ENCODE measurements around the gene RNGTT.

Gene RNGTT

GRCh38 chr6:88588938-88589337, 374.5 kb downstream of the RNGTT start:
- no peaks in the 10 kb centered on the region for H3K27me3 ChIP-seq (ENCODE audit: control insufficient read depth, insufficient read depth, low read length)
- H3K36me3 ChIP-seq (ENCODE audit: control insufficient read depth, insufficient read depth, low read length): no peaks in the 10 kb centered on the region
- H3K9me3 ChIP-seq (ENCODE audit: control insufficient read depth, low read length): no peaks in the 10 kb centered on the region
- no peak for TF ChIP-seq CTCF (IDR thresholded peaks at IDR 0.05)
- no peaks in the 10 kb centered on the region for H3K79me2 ChIP-seq
- no peak overlapping the region for H3K27ac ChIP-seq
- H3K4me3 ChIP-seq (ENCODE audit: low read depth, low read length): no peak overlapping the region
- H3K4me1 ChIP-seq: no peaks in the 10 kb centered on the region
- no peak overlapping the region for H2AFZ ChIP-seq
- H3K9ac ChIP-seq: no peak overlapping the region
- no peak overlapping the region for H3K4me2 ChIP-seq (ENCODE audit: low read length)

DNA sequence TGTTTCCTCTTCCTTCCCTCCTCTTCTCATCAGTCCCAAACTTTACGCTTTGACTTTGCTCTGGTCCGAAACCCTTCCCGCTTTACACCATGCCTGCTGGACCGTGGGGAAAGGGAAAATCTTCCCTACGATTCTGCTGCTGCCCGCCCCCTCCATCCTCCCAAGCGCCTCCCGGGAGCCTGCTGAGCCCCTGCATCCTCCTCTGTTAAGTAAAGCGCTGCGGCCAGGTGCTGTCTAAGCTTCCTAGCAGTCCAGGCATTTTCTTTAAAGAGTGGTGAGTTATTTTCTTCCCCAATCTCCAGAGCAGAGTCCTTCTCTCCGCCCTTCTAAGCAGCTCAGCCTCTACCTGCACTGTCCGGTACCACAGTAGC, 376.3 kb downstream of the RNGTT start:
- Histone ChIP-seq H3K36me3 (ENCODE audit: control insufficient read depth, insufficient read depth, low read length) (no peaks in the 10 kb centered on the region), H3K79me2 (no peaks in the 10 kb centered on the region), H3K4me3 (ENCODE audit: low read depth, low read length) (no peak overlapping the region), H3K9me3 (ENCODE audit: control insufficient read depth, low read length) (no peaks in the 10 kb centered on the region), H3K4me2 (ENCODE audit: low read length) (no peak overlapping the region), H3K9ac (no peak overlapping the region), H3K27ac (no peak overlapping the region), H3K4me1 (no peaks in the 10 kb centered on the region), H2AFZ (no peak overlapping the region), H3K27me3 (ENCODE audit: control insufficient read depth, insufficient read depth, low read length) (no peaks in the 10 kb centered on the region)
- no peak for TF ChIP-seq CTCF (IDR thresholded peaks at IDR 0.05)

DNA sequence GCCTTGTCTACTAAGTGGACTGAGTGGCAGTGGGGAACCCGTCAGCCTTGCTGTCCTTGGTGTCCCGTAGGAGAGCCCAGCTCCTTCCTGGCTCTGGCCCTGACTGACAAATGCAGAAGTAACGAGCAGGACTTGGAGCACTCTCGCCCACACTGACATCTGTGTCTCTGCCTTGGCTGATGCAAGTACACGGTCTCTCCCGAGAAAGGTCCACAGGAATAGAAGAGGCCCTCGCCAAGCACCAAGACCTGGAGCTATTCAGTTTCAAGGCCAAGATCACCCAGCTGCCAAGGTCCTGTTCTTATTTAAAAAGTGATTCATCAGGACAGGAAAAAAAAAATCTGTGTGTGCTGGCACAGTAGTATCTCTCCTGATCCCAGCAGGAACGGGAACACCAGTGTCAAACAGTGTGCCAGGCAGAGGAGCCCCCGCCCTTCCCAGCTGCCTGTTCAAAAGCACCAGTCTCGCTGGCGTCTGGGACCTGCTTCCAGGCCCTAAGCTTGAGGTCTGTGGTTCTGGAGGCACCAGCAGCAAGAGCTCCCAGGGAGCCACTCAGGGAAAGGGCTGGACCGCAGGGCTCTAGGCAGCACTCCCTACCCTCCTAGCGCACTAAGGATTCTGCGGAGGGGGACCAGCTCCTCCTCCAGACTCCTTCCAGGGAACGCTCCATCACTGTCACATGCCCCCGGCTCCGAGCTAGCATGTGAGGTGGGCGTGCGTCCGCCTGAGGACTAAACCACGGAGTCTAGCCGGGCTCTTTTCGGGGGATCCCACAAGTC, 376.9 kb downstream of the RNGTT start:
- Histone ChIP-seq H3K27ac (no peak overlapping the region), H3K4me3 (ENCODE audit: low read depth, low read length) (no peak overlapping the region), H3K79me2 (no peaks in the 10 kb centered on the region), H3K4me2 (ENCODE audit: low read length) (no peak overlapping the region), H3K4me1 (no peaks in the 10 kb centered on the region), H3K36me3 (ENCODE audit: control insufficient read depth, insufficient read depth, low read length) (no peaks in the 10 kb centered on the region), H2AFZ (no peak overlapping the region), H3K9me3 (ENCODE audit: control insufficient read depth, low read length) (no peaks in the 10 kb centered on the region), H3K9ac (no peak overlapping the region), H3K27me3 (ENCODE audit: control insufficient read depth, insufficient read depth, low read length) (no peaks in the 10 kb centered on the region)
- TF ChIP-seq CTCF (IDR thresholded peaks at IDR 0.05): no peak

GRCh38 chr6:88585276-88585692, 378.1 kb downstream of the RNGTT start:
- H3K27me3 ChIP-seq (ENCODE audit: control insufficient read depth, insufficient read depth, low read length): no peaks in the 10 kb centered on the region
- H3K9ac ChIP-seq: no peak overlapping the region
- H3K79me2 ChIP-seq: no peaks in the 10 kb centered on the region
- H3K36me3 ChIP-seq (ENCODE audit: control insufficient read depth, insufficient read depth, low read length): no peaks in the 10 kb centered on the region
- H3K4me1 ChIP-seq: no peaks in the 10 kb centered on the region
- no peak overlapping the region for H3K27ac ChIP-seq
- no peak overlapping the region for H3K4me2 ChIP-seq (ENCODE audit: low read length)
- TF ChIP-seq CTCF (IDR thresholded peaks at IDR 0.05): no peak
- H3K9me3 ChIP-seq (ENCODE audit: control insufficient read depth, low read length): no peaks in the 10 kb centered on the region
- no peak overlapping the region for H3K4me3 ChIP-seq (ENCODE audit: low read depth, low read length)
- H2AFZ ChIP-seq: no peak overlapping the region

All from parathyroid adenoma (tissue), 2 donors.